Glomerular visceral epithelial cell (primary cell): Measurements from ENCODE around the gene RBBP6.
"Not testable (repeated sequence)": the region's sequence is repeated elsewhere in the genome, so short reads cannot be mapped to it uniquely, and the experiment has no call there.

Experiments
- DNase-seq: peaks from one replicate; pipeline ENCODE4 v3.0.0-alpha.2; 2016; ENCODE audit errors: extremely low spot score

RBBP6 gene

GRCh38 chr16:24562811-24563210 is 23.4 kb downstream of the RBBP6 start:
- no peak for DNase-seq

DNA sequence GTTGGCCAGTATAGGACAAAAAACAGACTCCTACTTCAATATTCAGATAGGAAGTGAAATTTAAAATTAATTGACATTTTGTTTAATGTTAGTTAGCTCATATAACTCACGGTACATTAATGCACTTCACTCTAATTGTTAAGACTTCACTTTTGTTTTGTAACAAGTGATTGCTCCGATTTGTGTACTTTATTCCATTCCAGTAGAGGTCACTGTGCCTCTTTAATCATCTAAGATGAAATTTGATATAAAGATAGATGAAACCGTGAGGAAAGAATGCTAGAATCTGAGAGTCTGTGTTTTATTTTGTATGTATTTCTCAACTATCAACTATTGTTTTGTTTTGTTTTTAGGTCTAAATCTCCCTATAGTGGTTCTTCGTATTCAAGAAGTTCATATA is 29.0 kb downstream of the RBBP6 start:
- no peak for DNase-seq

DNA sequence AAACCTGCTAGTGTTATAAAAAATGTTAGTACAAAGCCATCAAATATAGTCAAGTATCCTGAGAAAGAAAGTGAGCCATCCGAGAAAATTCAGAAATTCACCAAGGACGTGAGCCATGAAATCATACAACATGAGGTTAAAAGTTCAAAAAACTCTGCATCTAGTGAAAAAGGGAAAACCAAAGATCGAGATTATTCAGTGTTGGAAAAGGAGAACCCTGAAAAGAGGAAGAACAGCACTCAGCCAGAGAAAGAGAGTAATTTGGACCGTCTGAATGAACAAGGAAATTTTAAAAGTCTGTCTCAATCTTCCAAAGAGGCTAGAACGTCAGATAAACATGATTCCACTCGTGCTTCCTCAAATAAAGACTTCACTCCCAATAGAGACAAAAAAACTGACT is 31.7 kb downstream of the RBBP6 start:
- DNase-seq, result no peak

DNA sequence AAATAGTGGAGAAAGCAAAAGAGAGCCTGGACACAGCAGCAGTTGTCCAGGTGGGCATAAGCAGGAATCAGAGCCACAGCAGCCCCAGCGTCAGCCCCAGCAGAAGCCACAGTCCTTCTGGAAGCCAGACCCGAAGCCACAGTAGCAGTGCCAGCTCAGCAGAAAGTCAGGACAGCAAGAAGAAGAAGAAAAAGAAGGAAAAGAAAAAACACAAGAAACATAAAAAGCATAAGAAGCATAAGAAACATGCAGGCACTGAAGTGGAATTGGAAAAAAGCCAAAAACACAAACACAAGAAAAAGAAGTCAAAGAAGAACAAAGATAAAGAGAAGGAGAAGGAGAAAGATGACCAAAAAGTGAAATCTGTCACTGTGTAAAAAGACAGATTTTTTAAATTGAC is 32.7 kb downstream of the RBBP6 start:
- no peak for DNase-seq

GRCh38 chr16:24573141-24573540 is 33.8 kb downstream of the RBBP6 start:
- no peak for DNase-seq

- DNase-seq, result not testable (repeated sequence)
Measured at GRCh38 chr16:24574515-24575485, 35.4 kb downstream of the RBBP6 start.

DNA sequence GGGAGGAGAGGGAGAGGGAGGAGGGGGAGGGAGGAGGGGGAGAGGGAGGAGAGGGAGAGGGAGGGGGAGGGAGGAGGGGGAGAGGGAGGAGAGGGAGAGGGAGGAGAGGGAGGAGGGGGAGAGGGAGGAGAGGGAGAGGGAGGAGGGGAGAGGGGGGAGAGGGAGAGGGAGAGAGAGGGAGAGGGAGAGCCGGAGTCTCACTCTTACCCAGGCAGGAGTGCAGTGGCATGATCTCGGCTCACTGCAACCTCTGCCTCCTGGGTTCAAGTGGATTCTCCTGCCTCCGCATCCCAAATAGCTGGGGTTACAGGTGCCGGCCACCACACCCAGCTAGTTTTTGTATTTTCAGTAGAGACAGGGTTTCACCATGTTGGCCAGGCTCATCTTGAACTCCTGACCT is 36.4 kb downstream of the RBBP6 start:
- DNase-seq, result not testable (repeated sequence)

DNA sequence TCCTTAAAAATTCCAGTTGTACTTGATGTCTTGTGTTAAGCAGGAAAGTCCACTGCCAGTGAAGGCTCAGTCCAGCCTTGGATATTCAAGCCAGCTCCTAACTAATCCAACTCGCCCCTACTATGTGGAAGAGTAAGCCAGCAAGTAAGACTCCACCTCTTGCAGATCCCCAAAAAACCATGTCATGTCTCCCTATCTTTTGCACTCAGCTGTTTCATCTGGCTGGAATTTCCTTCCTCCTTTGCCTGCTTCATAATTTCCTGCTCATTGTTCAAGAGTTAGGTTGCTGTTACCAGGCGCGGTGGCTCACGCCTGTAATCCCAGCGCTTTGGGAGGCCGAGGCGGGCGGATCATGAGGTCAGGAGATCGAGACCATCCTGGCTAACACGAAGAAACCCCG is 37.8 kb downstream of the RBBP6 start:
- no peak for DNase-seq

GRCh38 chr16:24580665-24581064 is 41.3 kb downstream of the RBBP6 start:
- DNase-seq, result peak; percentile 12

DNA sequence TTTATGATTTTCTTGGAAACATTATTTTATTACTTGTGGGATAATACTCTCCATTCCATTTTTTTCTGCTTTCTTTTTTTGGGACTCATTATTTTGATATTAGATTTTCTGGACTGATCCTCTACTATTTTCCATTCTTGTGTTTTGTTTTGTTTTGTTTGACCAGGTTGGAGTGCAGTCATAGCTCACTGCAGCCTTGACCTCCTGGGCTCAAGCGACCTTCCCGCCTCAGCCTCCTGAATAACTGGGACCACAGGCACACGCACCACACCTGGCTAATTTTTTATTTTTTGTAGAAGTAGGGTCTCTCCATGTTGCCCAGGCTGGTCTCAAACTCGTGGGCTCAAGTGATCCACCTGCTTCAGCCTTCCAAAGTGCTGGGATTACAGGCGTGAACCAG is 44.1 kb downstream of the RBBP6 start:
- no peak for DNase-seq

GRCh38 chr16:24589997-24590396 is 50.6 kb downstream of the RBBP6 start:
- DNase-seq, result no peak

- no peak for DNase-seq
Measured at GRCh38 chr16:24598777-24599437, 59.5 kb downstream of the RBBP6 start.

GRCh38 chr16:24609417-24609739 is 70.0 kb downstream of the RBBP6 start:
- no peak for DNase-seq

DNA sequence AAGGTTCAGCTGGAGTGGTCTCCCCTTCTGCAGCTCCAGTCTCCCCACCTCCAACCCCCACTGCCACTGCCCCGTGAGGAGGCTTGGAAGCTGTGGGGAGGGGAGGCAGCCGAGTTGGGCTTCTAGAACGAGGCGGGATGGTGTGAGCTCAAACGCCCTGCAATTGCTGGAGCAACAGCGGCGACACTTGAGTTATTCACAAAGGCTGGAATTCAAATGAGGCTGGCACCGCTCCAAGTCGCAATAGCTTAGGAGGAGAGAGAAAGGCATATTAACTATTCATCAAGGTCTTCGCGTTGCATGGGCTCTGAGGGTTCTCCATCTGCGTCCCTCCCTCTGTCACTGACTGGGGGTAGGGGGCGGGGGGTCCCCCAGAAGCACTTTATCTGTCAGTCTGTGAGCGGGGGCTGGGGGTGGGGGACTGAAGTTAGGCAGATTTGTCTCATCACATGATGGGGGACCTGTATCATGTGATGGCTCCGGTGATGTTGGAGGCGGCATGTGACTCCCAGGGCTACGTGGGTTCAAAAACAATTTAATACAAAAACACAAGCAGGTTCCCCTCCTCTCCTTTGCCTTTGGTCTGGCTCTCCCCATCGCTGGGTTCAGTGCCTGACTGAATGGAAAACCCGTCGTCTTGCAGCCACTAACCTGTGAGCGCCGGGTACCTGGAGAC is 70.5 kb downstream of the RBBP6 start:
- DNase-seq, result peak; percentile 33

DNA sequence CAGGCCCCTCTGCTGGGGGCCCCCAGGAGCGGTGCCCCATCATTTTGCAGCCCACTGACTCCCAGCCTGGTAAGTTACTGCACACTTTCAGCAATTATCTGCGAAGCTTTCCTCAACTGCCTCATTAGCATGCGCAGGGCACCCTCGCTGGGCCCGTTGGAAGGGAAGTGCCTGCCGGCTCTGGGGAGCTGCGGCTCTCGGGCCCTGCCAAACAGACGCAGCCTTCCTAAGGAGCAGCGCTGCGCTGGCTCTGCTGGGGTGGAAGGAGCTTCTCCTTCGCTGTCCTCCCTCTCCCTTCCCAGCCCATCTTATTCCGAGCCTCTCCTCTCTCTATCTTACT is 71.0 kb downstream of the RBBP6 start:
- no peak for DNase-seq

GRCh38 chr16:24611310-24611709 is 71.9 kb downstream of the RBBP6 start:
- no peak for DNase-seq

DNA sequence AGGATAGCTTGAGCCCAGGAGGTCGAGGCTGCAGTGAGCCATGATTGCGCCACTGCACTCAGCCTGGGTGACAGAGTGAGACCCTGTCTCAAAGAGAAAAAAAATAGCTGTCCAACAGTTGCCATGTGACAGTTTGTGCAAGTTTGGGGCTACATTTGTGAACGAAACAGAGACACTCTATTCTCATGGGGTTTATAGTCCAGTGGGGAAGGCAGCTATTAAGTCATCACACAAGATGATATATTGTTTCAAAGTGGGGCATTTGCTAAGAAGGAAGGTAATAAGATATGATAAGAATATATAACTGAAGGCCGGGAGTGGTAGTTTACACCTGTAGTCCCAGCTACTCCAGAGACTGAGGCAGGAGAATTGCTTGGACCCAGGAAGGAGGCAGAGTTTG is 73.3 kb downstream of the RBBP6 start:
- no peak for DNase-seq

GRCh38 chr16:24613267-24613666 is 73.9 kb downstream of the RBBP6 start:
- DNase-seq, result not testable (repeated sequence)

GRCh38 chr16:24617502-24617901 is 78.1 kb downstream of the RBBP6 start:
- DNase-seq, result no peak
